Left ventricle myocardium inferior (tissue), 1 donor: Measurements from ENCODE around the gene COL23A1. TPM values are rescaled to one million over a fixed set of nuclear protein-coding genes. Genes with fewer than 3 reads are reported as not detected.

Source experiments
- DNase-seq: peaks from one replicate; pipeline ENCODE4 v3.0.0-alpha.2; 2020
- H3K27ac ChIP-seq: fragments of 200-600 bp; replicated peaks from 2 replicates; pipeline ENCODE4 v1.8.0; 2021
- H3K27me3 ChIP-seq: fragments of 200-600 bp; 2 replicates; pipeline ENCODE4 v1.8.0; 2021; ENCODE audit warnings: low read depth
- H3K36me3 ChIP-seq: fragments of 200-600 bp; 2 replicates; pipeline ENCODE4 v1.8.0; 2021
- H3K4me1 ChIP-seq: fragments of 200-600 bp; 2 replicates; pipeline ENCODE4 v1.8.0; 2021
- H3K4me3 ChIP-seq: fragments of 200-600 bp; 2 replicates; pipeline ENCODE4 v1.8.0; 2021; ENCODE audit warnings: mild to moderate bottlenecking, moderate library complexity
- H3K9me3 ChIP-seq: fragments of 200-600 bp; replicated peaks from 2 replicates; pipeline ENCODE4 v1.8.0; 2021
- CTCF ChIP-seq: fragments of 200-600 bp; IDR thresholded peaks from 2 replicates; pipeline ENCODE4 v1.8.0; 2021; ENCODE audit warnings: antibody characterized with exemption, mild to moderate bottlenecking, borderline replicate concordance
- intact Hi-C: fragments of 100-400 bp; cut with micrococcal nuclease; formaldehyde crosslinking; loops from one replicate; pipeline ENCODE4 v1.11.0; 2022
- total RNA-seq: library from RNA; stranded (reverse); fragmentation: NEBNext Ultra II Directional; extraction: Animal tissue kit (Norgen Biotek cat#: 25700); gene quantifications from one replicate; pipeline ENCODE4 v1.2.1, GENCODE V29; 2021
- donor health status: DM: no; HTN: yes; CAD: no; lungs with severe emphysema.

The COL23A1 gene
- total RNA-seq, 1 donor from 2014 or later, result 27.4 TPM

GRCh38 chr5:178507151-178507932 lies 82.9 kb downstream of the COL23A1 start:
- intact Hi-C loops, result no loop called here
- TF ChIP-seq CTCF, result no peak

GRCh38 chr5:178505639-178506407 lies 84.4 kb downstream of the COL23A1 start:
- Histone ChIP-seq H3K36me3 (no peaks in the 10 kb centered on the region), H3K9me3 (peaks cover 10% of the 10 kb centered on the region), H3K27me3 (no peaks in the 10 kb centered on the region), H3K4me1 (peaks cover 9% of the 10 kb centered on the region), H3K27ac (no peak overlapping the region), H3K4me3 (no peak overlapping the region)
- intact Hi-C loops, result no loop called here
- DNase-seq, result no peak
- no peak for TF ChIP-seq CTCF

More at GRCh38 chr5:178507151-178507932, 82.9 kb downstream of the COL23A1 start:
- no peak overlapping the region for H3K27ac ChIP-seq
- peaks cover 5% of the 10 kb centered on the region for H3K9me3 ChIP-seq
- no peak overlapping the region for H3K4me3 ChIP-seq
- H3K36me3 ChIP-seq, result no peaks in the 10 kb centered on the region
- H3K27me3 ChIP-seq, result no peaks in the 10 kb centered on the region
- peaks cover 9% of the 10 kb centered on the region for H3K4me1 ChIP-seq
- DNase-seq, result no peak

- H3K36me3 ChIP-seq, result no peaks in the 10 kb centered on the region
- DNase-seq, result no peak
- no peak for TF ChIP-seq CTCF
- no peak overlapping the region for H3K27ac ChIP-seq
- H3K27me3 ChIP-seq, result no peaks in the 10 kb centered on the region
- H3K4me1 ChIP-seq, result peaks cover 9% of the 10 kb centered on the region
- peaks cover 15% of the 10 kb centered on the region for H3K9me3 ChIP-seq
- intact Hi-C loops, result no loop called here
- no peak overlapping the region for H3K4me3 ChIP-seq
Observed at GRCh38 chr5:178504340-178504960, 85.7 kb downstream of the COL23A1 start.

DNA sequence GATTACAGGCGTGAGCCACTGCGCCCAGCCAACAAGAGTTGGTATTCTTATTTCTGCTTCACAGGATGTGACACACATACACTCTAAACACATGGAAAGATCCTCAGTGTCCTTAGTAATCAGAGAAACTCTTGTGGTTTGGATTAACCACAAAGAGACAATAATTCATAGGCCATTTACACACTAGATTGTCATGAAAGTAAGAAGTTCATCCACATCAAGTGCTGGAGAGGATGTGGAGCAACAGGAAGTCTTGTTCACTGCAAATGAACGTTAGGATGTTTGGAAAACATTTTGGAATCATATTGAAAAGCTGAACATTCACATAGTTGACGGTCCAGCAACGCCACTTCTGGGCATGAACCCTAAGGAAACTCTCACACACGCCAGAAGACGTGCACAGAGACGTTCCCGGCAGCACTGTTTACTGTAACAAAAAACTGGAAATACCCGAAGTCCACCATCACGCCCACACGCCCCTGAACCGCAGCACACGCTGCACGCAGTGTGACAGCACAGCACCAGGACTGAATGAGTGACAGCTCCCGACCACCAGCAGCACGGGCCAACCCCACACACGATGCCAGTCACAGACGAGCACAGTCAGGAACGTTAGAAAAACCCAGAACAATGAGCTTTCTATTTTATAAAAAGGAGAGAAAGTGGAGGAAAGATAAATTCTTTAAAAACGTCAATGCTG lies 87.6 kb downstream of the COL23A1 start:
- intact Hi-C loops, result no loop called here

More for the DNA sequence above, 87.6 kb downstream of the COL23A1 start:
- no peaks in the 10 kb centered on the region for H3K27me3 ChIP-seq
- peaks cover 12% of the 10 kb centered on the region for H3K9me3 ChIP-seq
- no peak for DNase-seq
- H3K4me1 ChIP-seq, result no peaks in the 10 kb centered on the region
- H3K36me3 ChIP-seq, result no peaks in the 10 kb centered on the region
- TF ChIP-seq CTCF, result no peak
- H3K4me3 ChIP-seq, result no peak overlapping the region
- H3K27ac ChIP-seq, result no peak overlapping the region
